ENCODE results near the gene MOV10.

- TF ChIP-seq CTCF (IDR thresholded peaks at IDR 0.05; ENCODE audit: extremely low read depth in 1 of 2, insufficient read depth in 1 of 2, low read depth in 1 of 2, low read length in 2 of 2), result no peak
- no peak for TF ChIP-seq POLR2AphosphoS5 (IDR thresholded peaks at IDR 0.05; ENCODE audit: insufficient read depth, low read depth, low read length)
- no peak for TF ChIP-seq MAX (IDR thresholded peaks at IDR 0.05; ENCODE audit: insufficient read depth, insufficient read length)
- no peak for TF ChIP-seq EZH2 (IDR thresholded peaks at IDR 0.05; ENCODE audit: borderline replicate concordance, low read depth, low read length, severe bottlenecking)
- no peak for TF ChIP-seq POLR2A (IDR thresholded peaks at IDR 0.05; ENCODE audit: low read depth, low read length)
- TF ChIP-seq GATA2 (IDR thresholded peaks at IDR 0.05; ENCODE audit: insufficient read depth, insufficient read length, low read depth, low read length), result no peak
- no peak for TF ChIP-seq MYC (IDR thresholded peaks at IDR 0.05; ENCODE audit: low read depth, low read length)
- TF ChIP-seq JUN (IDR thresholded peaks at IDR 0.05; ENCODE audit: borderline replicate concordance, insufficient read depth, insufficient read length, low read depth), result no peak
These were observed 37.7 kb downstream of the MOV10 start for GRCh38 chr1:112712191-112712590.
